ENCODE measurements around the gene MYO1B. TPM values are rescaled to one million over a fixed set of nuclear protein-coding genes. Genes with fewer than 3 reads are reported as not detected.

Gene MYO1B
- total RNA-seq, 1 experiment from 2014 or later, result 43.2 TPM

- TF ChIP-seq CTCF (conservative IDR thresholded peaks at IDR 0.05), result no peak
- Mint-ChIP-seq H3K27ac (peak overlapping the region in 1 of 3 experiments; percentile 25; a peak in 1 of 7 replicates), H3K27me3 (ENCODE audit: low read depth) (no peaks in the 10 kb centered on the region)
These were observed 10.6 kb downstream of the MYO1B start for GRCh38 chr2:191255756-191256312.

More at GRCh38 chr2:191255756-191256312, 10.6 kb downstream of the MYO1B start:
- H3K4me3 Mint-ChIP-seq, result no peak overlapping the region
- H3K4me2 ChIP-seq (ENCODE audit: insufficient read depth, insufficient read length, low read length), result no peak overlapping the region
- H2AFZ ChIP-seq (ENCODE audit: low read length), result no peak overlapping the region
- no peak for DNase-seq
- H3K36me3 Mint-ChIP-seq (ENCODE audit: insufficient read depth in 1 of 3, low read depth in 3 of 3), result no peaks in the 10 kb centered on the region; a peak in 1 of 7 replicates
- no peak overlapping the region for H2AK5ac ChIP-seq (ENCODE audit: insufficient read length, low read length)
- peaks cover 36% of the 10 kb centered on the region; the same call in 1 of the 2 replicates for H3K79me2 ChIP-seq (ENCODE audit: insufficient read depth, low read length)
- H3K4me1 Mint-ChIP-seq, result peaks cover 30 to 41% of the 10 kb centered on the region in 2 experiments
- no peak overlapping the region for H3K14ac ChIP-seq (ENCODE audit: insufficient read depth, low read length)
- H3K9ac ChIP-seq (ENCODE audit: extremely low read depth, insufficient read length, low read length), result no peak overlapping the region
- H3K9me3 ChIP-seq (ENCODE audit: control insufficient read depth, low read depth, low read length), result no peaks in the 10 kb centered on the region
- no peak overlapping the region for H3K18ac ChIP-seq (ENCODE audit: insufficient read length, low read depth, low read length)
- H3K4ac ChIP-seq (ENCODE audit: low read depth, low read length), result no peak overlapping the region
- no peak overlapping the region for H2BK20ac ChIP-seq (ENCODE audit: low read depth, low read length, poor library complexity, severe bottlenecking)
- no peaks in the 10 kb centered on the region for H3K9me3 Mint-ChIP-seq
- no peak overlapping the region for H3K56ac ChIP-seq (ENCODE audit: insufficient read length, low read depth, low read length)
- WGBS (ENCODE audit: extremely low coverage, insufficient read length, low lambda C conversion rate), result no CpG with 5 or more reads among the region's 7 CpGs
- H2BK5ac ChIP-seq (ENCODE audit: insufficient read length, low read length), result no peak overlapping the region
- H4K20me1 ChIP-seq (ENCODE audit: control insufficient read depth, insufficient read depth, insufficient read length), result no peaks in the 10 kb centered on the region
- H3K27me3 ChIP-seq (ENCODE audit: insufficient read depth, low read length), result no peaks in the 10 kb centered on the region
- H3T11ph ChIP-seq (ENCODE audit: low read length), result no peak overlapping the region
- H2BK12ac ChIP-seq (ENCODE audit: insufficient read length, low read depth, low read length), result no peak overlapping the region
- H2BK15ac ChIP-seq (ENCODE audit: low read depth, low read length), result no peak overlapping the region
- H4K91ac ChIP-seq (ENCODE audit: insufficient read length, low read depth, low read length), result no peak overlapping the region
- no peak overlapping the region for H2BK120ac ChIP-seq (ENCODE audit: low read depth, low read length, poor library complexity, severe bottlenecking)
- H4K5ac ChIP-seq (ENCODE audit: insufficient read length, low read depth, low read length), result no peak overlapping the region
- H3K79me1 ChIP-seq (ENCODE audit: insufficient read depth, low read depth, low read length, poor library complexity, severe bottlenecking), result no peaks in the 10 kb centered on the region
- no peak overlapping the region for H3K27ac ChIP-seq (ENCODE audit: insufficient read length, low read depth, low read length)
- peaks cover 7% of the 10 kb centered on the region; the same call in 1 of the 2 replicates for H3K4me1 ChIP-seq (ENCODE audit: insufficient read depth, low read length)
- no peak overlapping the region for H3K23ac ChIP-seq (ENCODE audit: insufficient read length, low read depth, low read length)
- H3K23me2 ChIP-seq (ENCODE audit: insufficient read length, low read depth, low read length, poor library complexity, severe bottlenecking), result no peaks in the 10 kb centered on the region
- H4K8ac ChIP-seq (replicated peaks; ENCODE audit: insufficient read length, low read depth, low read length), result no peak overlapping the region

Measured in H9 (cell line).